ENCODE measurements around the gene MAT1A.
"Not testable (repeated sequence)": the region's sequence is repeated elsewhere in the genome, so short reads cannot be mapped to it uniquely, and the experiment has no call there.

Gene MAT1A

GRCh38 chr10:80320377-80320776, 30.9 kb upstream of the MAT1A start:
- H3K9ac ChIP-seq (ENCODE audit: insufficient read length) = no peak overlapping the region
- TF ChIP-seq POLR2AphosphoS5 (IDR thresholded peaks at IDR 0.05; ENCODE audit: borderline replicate concordance, low read depth, low read length) (no peak), EZH2 (IDR thresholded peaks at IDR 0.05) (no peak), FOXP2 (optimal IDR thresholded peaks at IDR 0.05; ENCODE audit: control extremely low read depth, extremely low read length, insufficient read depth) (no peak)
- no peak overlapping the region for H3K27ac ChIP-seq
- H3K9me3 ChIP-seq (ENCODE audit: low read depth, low read length) = no peaks in the 10 kb centered on the region
- no peak for DNase-seq (ENCODE audit: low read depth, low spot score)
- no peaks in the 10 kb centered on the region for H3K36me3 ChIP-seq (ENCODE audit: insufficient read depth, low read length)
- no peak overlapping the region for H3K4me3 ChIP-seq

GRCh38 chr10:80319725-80320290, 30.4 kb upstream of the MAT1A start:
- no peak overlapping the region for H3K4me3 ChIP-seq
- no peak for DNase-seq (ENCODE audit: low read depth, low spot score)
- H3K9ac ChIP-seq (ENCODE audit: insufficient read length) = no peak overlapping the region
- no peak for TF ChIP-seq FOXP2 (optimal IDR thresholded peaks at IDR 0.05; ENCODE audit: control extremely low read depth, extremely low read length, insufficient read depth)
- no peak for TF ChIP-seq EZH2 (IDR thresholded peaks at IDR 0.05)
- TF ChIP-seq POLR2AphosphoS5 (IDR thresholded peaks at IDR 0.05; ENCODE audit: borderline replicate concordance, low read depth, low read length) = no peak
- no peaks in the 10 kb centered on the region for H3K9me3 ChIP-seq (ENCODE audit: low read depth, low read length)
- H3K27ac ChIP-seq = no peak overlapping the region
- no peaks in the 10 kb centered on the region for H3K36me3 ChIP-seq (ENCODE audit: insufficient read depth, low read length)

- H3K9ac ChIP-seq (ENCODE audit: insufficient read length) = no peak overlapping the region
- H3K9me3 ChIP-seq (ENCODE audit: low read depth, low read length) = no peaks in the 10 kb centered on the region
- DNase-seq (ENCODE audit: low read depth, low spot score) = no peak
- H3K36me3 ChIP-seq (ENCODE audit: insufficient read depth, low read length) = no peaks in the 10 kb centered on the region
- no peak overlapping the region for H3K4me3 ChIP-seq
- H3K27ac ChIP-seq = no peak overlapping the region
- TF ChIP-seq EZH2 (IDR thresholded peaks at IDR 0.05) (no peak), POLR2AphosphoS5 (IDR thresholded peaks at IDR 0.05; ENCODE audit: borderline replicate concordance, low read depth, low read length) (no peak), FOXP2 (optimal IDR thresholded peaks at IDR 0.05; ENCODE audit: control extremely low read depth, extremely low read length, insufficient read depth) (no peak)
Observed at GRCh38 chr10:80319318-80319717, 29.9 kb upstream of the MAT1A start.

GRCh38 chr10:80318742-80319141, 29.3 kb upstream of the MAT1A start:
- no peak overlapping the region for H3K4me3 ChIP-seq
- H3K9ac ChIP-seq (ENCODE audit: insufficient read length) = no peak overlapping the region
- DNase-seq (ENCODE audit: low read depth, low spot score) = no peak
- no peaks in the 10 kb centered on the region for H3K36me3 ChIP-seq (ENCODE audit: insufficient read depth, low read length)
- H3K27ac ChIP-seq = no peak overlapping the region
- no peaks in the 10 kb centered on the region for H3K9me3 ChIP-seq (ENCODE audit: low read depth, low read length)
- no peak for TF ChIP-seq EZH2 (IDR thresholded peaks at IDR 0.05)
- no peak for TF ChIP-seq FOXP2 (optimal IDR thresholded peaks at IDR 0.05; ENCODE audit: control extremely low read depth, extremely low read length, insufficient read depth)
- no peak for TF ChIP-seq POLR2AphosphoS5 (IDR thresholded peaks at IDR 0.05; ENCODE audit: borderline replicate concordance, low read depth, low read length)

GRCh38 chr10:80315391-80315790, 25.9 kb upstream of the MAT1A start:
- TF ChIP-seq EZH2 (IDR thresholded peaks at IDR 0.05) = no peak
- TF ChIP-seq POLR2AphosphoS5 (IDR thresholded peaks at IDR 0.05; ENCODE audit: borderline replicate concordance, low read depth, low read length) = no peak
- no peak for TF ChIP-seq FOXP2 (optimal IDR thresholded peaks at IDR 0.05; ENCODE audit: control extremely low read depth, extremely low read length, insufficient read depth)
- H3K9ac ChIP-seq (ENCODE audit: insufficient read length) = no peak overlapping the region
- no peaks in the 10 kb centered on the region for H3K9me3 ChIP-seq (ENCODE audit: low read depth, low read length)
- no peak overlapping the region for H3K4me3 ChIP-seq
- no peak for DNase-seq (ENCODE audit: low read depth, low spot score)
- H3K36me3 ChIP-seq (ENCODE audit: insufficient read depth, low read length) = no peaks in the 10 kb centered on the region
- no peak overlapping the region for H3K27ac ChIP-seq

- Histone ChIP-seq H3K36me3 (ENCODE audit: insufficient read depth, low read length) (no peaks in the 10 kb centered on the region), H3K4me3 (no peak overlapping the region), H3K9ac (ENCODE audit: insufficient read length) (no peak overlapping the region), H3K27ac (no peak overlapping the region), H3K9me3 (ENCODE audit: low read depth, low read length) (no peaks in the 10 kb centered on the region)
- no peak for TF ChIP-seq POLR2AphosphoS5 (IDR thresholded peaks at IDR 0.05; ENCODE audit: borderline replicate concordance, low read depth, low read length)
- TF ChIP-seq FOXP2 (optimal IDR thresholded peaks at IDR 0.05; ENCODE audit: control extremely low read depth, extremely low read length, insufficient read depth) = no peak
- no peak for TF ChIP-seq EZH2 (IDR thresholded peaks at IDR 0.05)
- DNase-seq (ENCODE audit: low read depth, low spot score) = no peak
Observed at GRCh38 chr10:80313523-80313922, 24.1 kb upstream of the MAT1A start.

- H3K27ac ChIP-seq; H3K9ac ChIP-seq (ENCODE audit: insufficient read length); H3K4me3 ChIP-seq; H3K36me3 ChIP-seq (ENCODE audit: insufficient read depth, low read length); DNase-seq (ENCODE audit: low read depth, low spot score); H3K9me3 ChIP-seq (ENCODE audit: low read depth, low read length): not testable (repeated sequence)
Observed at GRCh38 chr10:80305989-80306388, 16.5 kb upstream of the MAT1A start.

GRCh38 chr10:80296942-80297341, 7.5 kb upstream of the MAT1A start:
- Histone ChIP-seq H3K9ac (ENCODE audit: insufficient read length) (no peak overlapping the region), H3K9me3 (ENCODE audit: low read depth, low read length) (no peaks in the 10 kb centered on the region), H3K36me3 (ENCODE audit: insufficient read depth, low read length) (no peaks in the 10 kb centered on the region), H3K27ac (no peak overlapping the region), H3K4me3 (no peak overlapping the region)
- TF ChIP-seq FOXP2 (optimal IDR thresholded peaks at IDR 0.05; ENCODE audit: control extremely low read depth, extremely low read length, insufficient read depth) (no peak), EZH2 (IDR thresholded peaks at IDR 0.05) (no peak), POLR2AphosphoS5 (IDR thresholded peaks at IDR 0.05; ENCODE audit: borderline replicate concordance, low read depth, low read length) (no peak)
- no peak for DNase-seq (ENCODE audit: low read depth, low spot score)

GRCh38 chr10:80292607-80293239, 3.3 kb upstream of the MAT1A start:
- Histone ChIP-seq H3K4me3 (no peak overlapping the region), H3K36me3 (ENCODE audit: insufficient read depth, low read length) (no peaks in the 10 kb centered on the region), H3K9me3 (ENCODE audit: low read depth, low read length) (no peaks in the 10 kb centered on the region), H3K27ac (no peak overlapping the region), H3K9ac (ENCODE audit: insufficient read length) (no peak overlapping the region)
- TF ChIP-seq FOXP2 (optimal IDR thresholded peaks at IDR 0.05; ENCODE audit: control extremely low read depth, extremely low read length, insufficient read depth) (no peak), EZH2 (IDR thresholded peaks at IDR 0.05) (no peak), POLR2AphosphoS5 (IDR thresholded peaks at IDR 0.05; ENCODE audit: borderline replicate concordance, low read depth, low read length) (no peak)
- no peak for DNase-seq (ENCODE audit: low read depth, low spot score)
